ENCODE results near the gene ACE2. TPM values are rescaled to one million over a fixed set of nuclear protein-coding genes. Genes with fewer than 3 reads are reported as not detected.
A peak's percentile ranks its signal among the peaks of the same experiment; 100 is the strongest.

ACE2 gene
- total RNA-seq, 1 donor from 2014 or later = 0.06 TPM

GRCh38 chrX:15579778-15580747, 20.7 kb downstream of the ACE2 start:
- no peak for DNase-seq (ENCODE audit: low read depth)
- H3K4me3 ChIP-seq (ENCODE audit: low read depth, low read length) = no peak overlapping the region
- TF ChIP-seq CTCF (conservative IDR thresholded peaks at IDR 0.05; ENCODE audit: low read depth, low read length) = no peak

GRCh38 chrX:15576019-15576418, 24.7 kb downstream of the ACE2 start:
- no peak for TF ChIP-seq CTCF (conservative IDR thresholded peaks at IDR 0.05; ENCODE audit: low read depth, low read length)
- DNase-seq (ENCODE audit: low read depth) = no peak
- H3K4me3 ChIP-seq (ENCODE audit: low read depth, low read length) = no peak overlapping the region

DNA sequence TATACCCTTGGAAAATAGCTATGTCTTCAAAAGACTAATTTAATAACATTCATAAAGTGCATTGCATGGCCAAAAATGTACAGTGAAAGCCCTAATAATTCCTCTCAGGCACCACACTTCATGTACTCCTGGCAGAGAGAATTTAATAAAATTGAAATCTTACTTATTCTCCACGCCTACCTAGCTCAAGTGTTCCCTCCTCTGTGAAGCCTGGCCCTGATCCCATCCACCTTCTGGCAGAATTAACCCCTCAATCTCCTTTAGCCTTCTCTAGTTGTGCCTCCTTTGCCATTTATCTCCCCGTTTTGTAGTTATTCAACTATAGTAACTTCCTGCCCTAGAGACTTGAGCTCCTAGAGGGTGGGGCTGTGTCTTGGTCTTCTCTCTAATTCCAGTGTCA, 26.7 kb downstream of the ACE2 start:
- no peak for TF ChIP-seq CTCF (conservative IDR thresholded peaks at IDR 0.05; ENCODE audit: low read depth, low read length)
- DNase-seq (ENCODE audit: low read depth) = no peak
- H3K4me3 ChIP-seq (ENCODE audit: low read depth, low read length) = no peak overlapping the region

DNA sequence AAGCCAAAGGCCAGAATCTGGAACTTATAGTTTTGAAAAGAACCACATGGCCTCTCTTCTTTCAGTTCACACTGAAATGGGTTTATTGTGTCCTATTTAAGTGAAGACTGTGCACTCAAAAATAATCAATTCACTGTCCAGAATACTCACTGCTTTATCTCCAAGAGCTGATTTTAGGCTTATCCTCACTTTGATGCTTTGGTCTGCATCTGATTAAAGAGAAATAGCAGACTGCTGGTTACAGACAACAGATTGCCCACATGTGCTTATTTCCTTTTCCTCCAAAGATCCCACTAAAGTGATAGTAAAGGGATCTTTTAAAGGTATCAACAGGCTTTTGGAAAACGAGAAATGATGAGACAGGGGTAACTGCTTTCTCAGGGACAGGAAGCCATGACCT, 30.6 kb downstream of the ACE2 start:
- no peak overlapping the region for H3K4me3 ChIP-seq (ENCODE audit: low read depth, low read length)
- no peak for DNase-seq (ENCODE audit: low read depth)
- no peak for TF ChIP-seq CTCF (conservative IDR thresholded peaks at IDR 0.05; ENCODE audit: low read depth, low read length)

GRCh38 chrX:15567886-15568616, 32.7 kb downstream of the ACE2 start:
- no peak overlapping the region for H3K4me3 ChIP-seq (ENCODE audit: low read depth, low read length)
- DNase-seq (ENCODE audit: low read depth) = no peak
- TF ChIP-seq CTCF (conservative IDR thresholded peaks at IDR 0.05; ENCODE audit: low read depth, low read length) = peak; percentile 57

DNA sequence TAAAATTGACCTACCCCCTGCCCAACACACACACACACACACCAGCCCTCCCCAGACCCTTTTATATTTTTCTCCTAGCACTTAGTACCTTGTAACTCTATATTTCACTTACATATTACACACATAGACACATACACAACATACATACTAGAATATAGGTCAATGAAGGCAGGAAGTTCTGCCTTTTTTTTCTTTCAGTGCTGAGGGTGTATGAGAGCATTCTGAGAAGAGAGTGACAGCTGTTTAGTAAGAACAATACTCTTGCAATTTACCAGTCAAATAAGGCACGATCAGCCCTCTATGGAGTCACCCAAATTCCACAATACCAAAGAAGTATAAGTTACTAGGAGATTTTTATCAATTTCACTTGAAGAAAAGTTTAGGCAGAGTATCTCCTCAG, 33.5 kb downstream of the ACE2 start:
- no peak for DNase-seq (ENCODE audit: low read depth)
- no peak for TF ChIP-seq CTCF (conservative IDR thresholded peaks at IDR 0.05; ENCODE audit: low read depth, low read length)
- H3K4me3 ChIP-seq (ENCODE audit: low read depth, low read length) = no peak overlapping the region

Data from epithelial cell of proximal tubule (primary cell).